Activated T-helper 1 cell treated with Interleukin-2 at 50 U/mL for 16 hours (primary cell): ENCODE results near the gene CRLF2.
"Not testable (repeated sequence)": the region's sequence is repeated elsewhere in the genome, so short reads cannot be mapped to it uniquely, and the experiment has no call there.

Experiments used
- DNase-seq: peaks from one replicate; pipeline ENCODE4 v3.0.0-alpha.2; 2020; ENCODE audit warnings: low read depth

The CRLF2 gene

DNA sequence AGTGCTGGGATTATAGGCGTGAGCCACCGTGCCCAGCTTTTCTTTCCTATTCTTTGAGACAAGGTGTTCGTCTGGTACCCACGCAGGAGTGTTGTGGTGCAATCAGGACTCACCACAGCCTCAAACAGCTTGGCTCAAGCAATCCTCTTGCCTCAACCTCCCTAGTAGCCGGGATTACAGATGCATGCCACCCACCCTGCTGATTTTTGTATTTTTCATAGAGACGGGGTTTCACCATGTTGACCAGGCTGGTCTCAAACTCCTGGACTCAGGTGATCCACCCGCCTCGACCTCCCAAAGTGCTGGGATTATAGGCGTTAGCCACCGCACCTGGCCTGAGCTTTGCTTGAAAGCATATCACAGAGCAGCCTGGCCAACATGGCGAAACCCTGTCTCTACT, 1.5 kb upstream of the CRLF2 start:
- no peak for DNase-seq

DNA sequence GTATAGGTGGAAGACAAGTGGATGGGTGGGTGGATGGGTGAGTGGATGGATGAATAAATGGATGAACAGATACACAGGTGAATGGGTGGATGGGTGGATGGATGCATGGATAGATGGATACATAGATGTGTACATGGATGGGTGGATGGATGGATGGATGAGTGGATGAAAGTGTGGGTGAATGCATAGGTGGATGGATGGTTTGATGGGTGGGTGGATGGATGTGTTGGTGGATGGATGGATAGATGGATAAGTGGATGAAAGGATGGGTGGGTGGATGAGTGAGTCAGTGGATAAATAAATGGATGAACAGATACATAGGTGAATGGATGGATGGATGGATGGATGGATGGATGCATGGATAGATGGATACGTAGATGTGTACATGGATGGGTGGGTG, 1.6 kb downstream of the CRLF2 start:
- DNase-seq = no peak

DNA sequence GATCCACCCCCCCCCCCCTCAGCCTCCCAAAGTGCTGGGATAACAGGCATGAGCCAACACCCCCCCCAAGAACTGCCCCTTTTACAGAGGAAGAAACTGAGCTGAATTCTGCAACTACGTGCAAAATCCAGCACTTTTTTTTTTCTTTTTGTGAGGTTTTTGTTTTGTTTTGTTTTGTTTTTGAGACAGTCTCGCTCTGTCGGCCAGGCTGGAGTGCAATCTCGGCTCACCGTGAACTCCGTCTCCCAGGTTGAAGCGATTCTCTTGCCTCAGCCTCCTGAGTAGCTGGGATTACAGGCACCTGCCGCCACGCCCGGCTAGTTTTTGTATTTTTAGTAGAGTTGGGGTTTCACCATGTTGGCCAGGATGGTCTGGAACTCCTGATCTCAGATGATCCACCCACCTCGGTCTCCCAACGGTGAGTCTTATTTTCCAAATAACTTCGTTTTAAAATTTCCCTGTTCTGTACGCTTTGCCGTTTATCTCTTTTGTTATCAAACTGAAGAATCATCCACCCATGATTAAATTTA, 4.9 kb downstream of the CRLF2 start:
- no peak for DNase-seq

DNA sequence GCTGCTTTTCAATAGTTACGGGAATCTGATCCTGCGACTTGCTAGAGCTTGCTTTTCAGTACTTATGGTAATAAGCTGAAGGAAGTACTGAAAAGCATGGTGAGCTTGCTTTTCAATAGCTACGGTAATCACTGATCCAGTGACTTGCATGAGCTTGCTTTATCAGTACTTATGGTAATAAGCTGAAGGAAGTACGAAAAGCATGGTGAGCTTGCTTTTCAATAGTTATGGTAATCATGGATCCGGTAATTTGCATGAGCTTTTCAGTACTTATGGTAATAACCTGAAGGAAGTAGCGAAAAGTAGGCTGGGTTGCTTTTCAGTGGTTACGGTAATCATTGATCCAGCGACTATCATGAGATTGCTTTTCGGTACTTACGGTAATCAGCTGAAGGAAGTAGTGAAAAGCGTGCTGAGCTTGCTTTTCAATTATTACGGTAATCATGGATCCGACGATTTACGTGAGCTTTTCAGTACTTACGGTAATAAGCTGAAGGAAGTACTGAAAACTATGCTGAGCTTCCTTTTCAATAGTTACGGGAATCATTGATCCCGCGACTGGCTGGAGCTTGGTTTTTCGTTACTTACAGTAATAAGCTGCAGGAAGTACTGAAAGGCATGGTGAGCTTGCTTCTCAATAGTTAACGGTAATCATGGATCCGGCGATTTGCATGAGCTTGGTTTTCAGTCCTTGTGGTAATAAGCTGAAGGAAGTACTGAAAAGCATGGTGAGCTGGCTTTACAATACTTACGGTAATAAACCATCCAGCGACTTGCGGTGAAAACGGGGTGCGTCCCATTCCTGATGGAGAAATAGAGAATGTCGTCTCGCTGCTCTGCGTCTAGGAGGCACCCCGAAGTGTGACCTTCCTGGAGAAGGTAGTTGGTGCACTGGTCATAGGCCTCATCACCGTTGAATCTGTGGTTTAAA, 6.5 kb downstream of the CRLF2 start:
- no peak for DNase-seq

DNA sequence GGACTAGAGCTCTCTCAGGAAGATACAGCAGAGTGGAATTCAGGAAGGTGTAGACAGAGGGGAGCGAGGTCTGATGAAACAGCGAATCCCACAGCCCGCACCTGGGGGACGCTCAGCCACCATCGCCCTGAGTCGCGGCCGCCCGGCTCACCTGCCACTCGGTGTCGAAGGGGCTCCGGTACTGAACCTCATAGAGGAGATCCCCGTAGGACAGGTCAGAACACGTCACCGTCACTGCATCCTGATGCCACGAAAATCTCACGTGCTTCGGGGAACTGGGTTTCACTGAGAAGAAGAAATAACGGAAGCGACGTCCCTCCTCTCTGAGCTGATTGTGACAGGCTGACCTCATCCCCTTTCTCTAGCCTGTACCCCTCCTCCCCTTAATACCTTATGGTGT, 10.2 kb downstream of the CRLF2 start:
- DNase-seq = no peak

DNA sequence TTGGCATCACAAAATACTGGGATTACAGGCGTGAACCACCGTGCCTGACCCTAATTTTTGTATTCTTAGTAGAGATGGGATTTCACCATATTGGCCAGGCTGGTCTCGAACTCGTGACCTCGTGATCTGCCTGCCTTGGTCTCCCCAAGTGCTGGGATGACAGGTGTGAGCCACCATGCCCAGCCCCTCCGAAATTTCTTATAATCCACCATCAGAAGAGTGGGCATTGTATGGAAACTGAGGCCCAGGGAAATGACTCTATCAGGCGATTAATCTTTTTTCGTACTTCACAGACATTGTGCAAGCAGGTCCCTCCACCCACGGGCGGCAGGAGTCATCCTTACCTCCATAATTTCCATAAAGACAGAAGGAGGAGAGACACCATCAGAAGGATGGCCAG, 16.0 kb downstream of the CRLF2 start:
- no peak for DNase-seq

DNA sequence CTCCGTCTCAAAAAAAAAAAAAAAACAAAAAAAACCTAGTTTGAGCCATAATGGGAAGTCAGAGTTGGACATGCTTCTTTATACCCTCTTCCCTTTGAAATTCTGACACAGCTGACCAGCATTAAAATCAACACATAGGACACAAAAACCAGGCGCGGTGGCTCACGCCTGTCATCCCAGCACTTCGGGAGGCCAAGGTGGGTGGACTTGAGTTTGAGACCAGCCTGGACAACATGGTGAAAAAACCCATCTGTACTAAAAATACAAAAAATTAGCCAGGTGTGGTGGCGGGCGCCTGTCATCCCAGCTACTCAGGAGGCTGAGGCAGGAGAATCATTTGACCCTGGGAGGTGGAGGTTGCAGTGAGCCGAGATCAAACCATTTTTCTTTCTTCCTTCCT, 20.3 kb downstream of the CRLF2 start:
- DNase-seq = not testable (repeated sequence)

DNA sequence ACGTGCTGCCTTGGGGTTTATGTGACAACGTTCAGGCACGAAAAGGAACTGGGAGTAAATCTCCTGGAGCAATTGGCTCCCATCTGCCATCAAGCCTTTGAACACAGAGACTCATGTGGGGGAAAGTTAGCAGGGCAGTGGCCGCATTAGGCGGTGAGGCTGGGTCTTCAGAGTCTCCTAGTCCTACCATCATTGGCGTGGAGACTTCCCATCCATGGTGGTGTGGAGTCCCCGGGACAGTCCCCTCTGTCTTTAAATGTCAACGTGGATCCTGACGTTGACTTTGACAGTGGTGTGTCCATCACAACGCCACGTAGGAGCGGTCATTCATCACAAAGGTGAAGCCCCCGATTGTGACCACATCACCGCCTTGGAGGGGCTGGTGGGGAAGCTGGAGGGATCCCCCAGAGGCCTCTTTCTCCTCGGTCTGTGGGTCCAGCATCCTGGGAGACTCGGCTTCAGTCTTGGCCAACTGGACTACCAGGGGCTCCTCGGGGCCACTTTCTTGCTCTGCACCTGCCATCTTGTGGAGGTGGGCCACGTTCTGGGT, 21.8 kb downstream of the CRLF2 start:
- no peak for DNase-seq

DNA sequence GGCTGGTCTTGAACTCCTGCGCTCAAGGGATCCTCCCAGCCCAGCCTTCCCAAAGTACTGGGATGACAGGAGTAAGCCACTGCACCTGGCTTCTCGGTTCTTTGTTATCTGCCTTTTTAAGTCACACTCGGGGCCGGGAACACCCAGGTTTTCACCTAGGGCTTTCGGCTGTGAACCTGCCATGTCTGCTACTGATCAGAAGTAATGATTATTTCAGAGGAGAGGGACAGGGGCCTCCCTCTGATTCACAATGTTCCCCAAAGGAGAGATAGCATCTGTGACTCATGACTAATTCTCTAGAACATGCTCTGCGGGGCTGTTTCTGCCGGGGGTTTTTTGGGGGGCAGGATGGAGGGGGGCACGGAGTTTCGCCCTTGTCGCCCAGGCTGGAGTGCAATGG, 26.9 kb downstream of the CRLF2 start:
- no peak for DNase-seq

DNA sequence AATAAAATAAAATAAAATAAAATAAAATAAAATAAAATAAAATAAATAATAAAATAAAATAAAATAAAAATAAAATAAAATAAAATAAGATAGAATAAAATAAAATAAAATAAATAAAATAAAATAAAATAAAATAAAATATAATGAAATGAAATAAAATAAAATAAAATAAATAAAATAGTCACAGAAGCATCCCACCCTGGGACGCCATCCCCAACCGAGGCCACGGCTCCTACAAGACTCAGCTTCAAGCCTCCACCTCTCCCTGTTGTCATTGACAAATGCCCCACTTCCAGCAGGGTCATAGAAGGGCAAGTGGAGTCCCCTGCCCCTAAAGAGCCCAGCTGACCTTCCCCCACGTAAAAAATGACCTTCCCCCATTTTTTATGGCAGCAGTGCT, 30.2 kb downstream of the CRLF2 start:
- DNase-seq = no peak

DNA sequence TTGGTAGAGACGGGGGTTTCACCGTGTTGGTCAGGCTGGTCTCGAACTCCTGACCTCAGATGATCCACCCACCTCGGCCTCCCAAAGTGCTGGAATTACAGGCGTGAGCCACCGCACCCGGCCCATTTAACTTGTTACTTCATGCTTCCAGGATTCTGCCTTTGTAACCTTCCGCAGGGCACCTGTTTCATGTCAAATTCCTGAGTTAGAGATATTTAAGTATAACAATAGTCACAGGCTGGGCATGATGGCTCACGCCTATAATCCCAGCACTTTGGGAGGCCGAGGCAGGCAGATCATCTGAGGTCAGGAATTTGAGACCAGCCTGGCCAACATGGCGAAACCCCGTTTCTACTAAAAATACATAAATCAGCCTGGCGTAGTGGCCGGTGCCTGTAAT, 30.8 kb downstream of the CRLF2 start:
- DNase-seq = not testable (repeated sequence)

DNA sequence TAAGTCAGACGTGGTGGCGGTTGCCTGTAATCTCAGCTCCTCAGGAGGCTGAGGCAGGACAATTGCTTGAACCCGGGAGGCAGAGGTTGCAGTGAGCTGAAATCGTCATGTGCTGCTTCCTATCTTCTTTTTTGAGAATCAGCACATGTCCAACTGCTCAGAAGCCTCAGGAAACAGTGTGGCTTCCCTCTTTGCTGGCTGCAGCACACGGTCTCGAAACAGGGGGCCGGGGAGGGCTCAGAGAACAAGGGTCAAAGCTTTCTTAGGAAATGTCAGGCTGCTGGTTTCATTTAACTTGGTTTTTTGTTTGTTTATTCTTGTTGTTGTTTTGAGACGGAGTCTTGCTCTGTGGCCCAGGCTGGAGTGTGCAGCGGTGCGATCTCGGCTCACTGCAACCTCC, 31.3 kb downstream of the CRLF2 start:
- DNase-seq = no peak

DNA sequence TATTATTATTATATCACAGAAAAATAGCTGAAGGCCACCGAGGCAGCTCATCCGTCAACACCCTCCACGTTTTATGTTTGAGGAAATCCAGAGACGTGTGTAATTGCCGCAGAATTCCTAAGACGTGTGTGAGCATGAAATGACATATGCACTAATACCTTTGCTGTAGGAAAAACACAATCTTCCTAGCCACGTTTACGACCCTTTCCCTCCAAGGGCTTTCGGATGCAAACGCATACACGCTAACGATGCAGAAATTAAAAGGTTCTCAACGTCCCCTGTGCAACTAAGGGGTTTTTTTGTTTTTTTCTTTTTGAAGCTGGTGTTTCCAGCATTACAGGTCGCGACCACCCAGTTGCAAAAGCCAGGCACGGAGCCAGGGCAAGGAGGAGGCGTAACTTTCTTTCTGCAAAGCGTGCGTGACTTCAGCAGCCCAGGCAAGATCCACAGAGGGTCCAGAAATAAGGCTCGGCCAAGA, 33.8 kb downstream of the CRLF2 start:
- no peak for DNase-seq

DNA sequence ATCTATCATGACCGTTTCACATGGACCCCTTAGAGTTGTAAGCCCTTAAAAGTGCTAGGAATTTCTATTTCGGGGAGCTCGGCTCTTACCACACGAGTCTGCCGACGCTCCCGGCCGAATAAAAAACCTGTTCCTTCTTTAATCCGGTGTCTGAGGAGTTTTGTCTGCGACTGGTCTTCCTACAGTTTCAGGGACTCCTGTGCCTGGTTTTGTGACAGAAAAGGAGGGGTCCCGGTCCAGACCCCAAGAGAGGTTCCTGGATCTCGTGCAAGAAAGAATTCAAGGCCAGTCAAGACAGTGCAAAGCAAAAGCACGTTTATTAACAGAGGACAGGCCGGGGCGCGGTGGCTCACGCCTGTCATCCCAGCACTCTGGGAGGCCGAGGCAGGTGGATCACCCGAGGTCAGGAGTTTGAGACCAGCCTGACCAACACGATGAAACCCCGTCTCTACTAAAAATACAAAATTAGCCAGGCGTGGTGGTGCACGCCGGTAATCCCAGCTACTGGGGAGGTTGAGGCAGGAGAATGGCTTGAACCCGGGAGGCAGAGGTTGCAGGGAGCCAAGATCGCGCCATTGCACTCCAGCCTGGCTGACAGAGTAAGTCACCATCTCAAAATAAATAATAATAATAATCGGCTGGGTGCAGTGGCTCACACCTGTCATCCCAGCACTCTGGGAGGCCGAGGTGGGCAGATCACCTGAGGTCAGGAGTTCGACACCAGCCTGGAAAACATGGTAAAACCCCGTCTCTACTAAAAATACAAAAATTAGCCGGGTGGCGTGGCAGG, 35.7 kb downstream of the CRLF2 start:
- not testable (repeated sequence) for DNase-seq

DNA sequence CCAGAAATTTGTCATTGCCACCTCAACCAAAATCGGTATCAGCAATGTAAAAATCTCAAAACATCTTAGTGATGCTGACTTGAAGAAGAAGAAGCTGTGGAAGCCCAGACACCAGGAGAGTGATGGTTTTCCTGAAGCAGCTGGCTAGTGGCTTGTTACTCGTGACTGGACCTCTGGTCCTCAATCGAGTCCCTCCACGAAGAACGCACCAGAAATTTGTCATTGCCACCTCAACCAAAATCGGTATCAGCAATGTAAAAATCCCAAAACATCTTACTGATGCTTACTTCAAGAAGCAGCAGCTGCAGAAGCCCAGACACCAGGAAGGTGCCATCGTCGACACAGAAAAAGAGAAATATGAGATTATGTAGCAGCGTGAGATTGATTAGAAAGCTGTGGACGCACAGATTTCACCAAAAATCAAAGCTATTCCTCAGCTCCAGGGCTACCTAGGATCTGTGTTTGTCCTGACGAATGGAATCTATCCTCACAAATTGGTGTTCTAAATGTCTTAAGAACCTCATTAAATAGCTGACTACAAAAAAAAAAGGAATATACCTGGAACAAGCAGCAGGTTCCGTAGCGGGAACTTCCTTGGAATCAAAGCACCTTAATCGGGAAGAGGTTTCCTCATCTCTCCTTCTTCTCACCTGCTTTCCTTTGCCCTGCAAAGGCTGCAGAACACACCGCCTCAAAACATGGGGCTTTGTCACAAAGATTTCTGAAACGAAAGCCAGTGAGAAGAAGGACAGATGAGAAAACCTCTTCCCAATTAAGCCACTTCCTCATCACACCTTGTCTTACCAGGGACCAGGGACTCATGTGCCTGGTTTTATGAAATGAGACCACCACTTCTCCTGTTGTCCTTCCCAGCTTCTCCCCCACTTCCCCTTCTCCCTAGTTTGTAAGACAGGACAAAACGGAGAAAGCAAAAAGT, 37.6 kb downstream of the CRLF2 start:
- not testable (repeated sequence) for DNase-seq

DNA sequence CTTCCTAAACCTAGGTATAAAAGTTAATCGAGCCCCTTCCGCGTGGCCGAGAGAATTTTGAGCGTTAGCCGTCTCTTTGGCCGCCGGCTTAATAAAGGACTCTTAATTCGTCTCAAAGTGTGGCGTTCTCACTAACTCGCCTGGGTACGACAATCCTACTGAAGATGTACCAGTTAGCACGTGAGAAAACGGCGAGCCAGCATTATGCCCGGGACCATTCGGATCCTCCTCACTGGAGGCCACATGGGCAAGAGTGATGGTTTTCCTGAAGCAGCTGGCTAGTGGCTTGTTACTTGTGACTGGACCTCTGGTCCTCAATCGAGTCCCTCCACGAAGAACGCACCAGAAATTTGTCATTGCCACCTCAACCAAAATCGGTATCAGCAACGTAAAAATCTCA, 39.0 kb downstream of the CRLF2 start:
- not testable (repeated sequence) for DNase-seq

DNA sequence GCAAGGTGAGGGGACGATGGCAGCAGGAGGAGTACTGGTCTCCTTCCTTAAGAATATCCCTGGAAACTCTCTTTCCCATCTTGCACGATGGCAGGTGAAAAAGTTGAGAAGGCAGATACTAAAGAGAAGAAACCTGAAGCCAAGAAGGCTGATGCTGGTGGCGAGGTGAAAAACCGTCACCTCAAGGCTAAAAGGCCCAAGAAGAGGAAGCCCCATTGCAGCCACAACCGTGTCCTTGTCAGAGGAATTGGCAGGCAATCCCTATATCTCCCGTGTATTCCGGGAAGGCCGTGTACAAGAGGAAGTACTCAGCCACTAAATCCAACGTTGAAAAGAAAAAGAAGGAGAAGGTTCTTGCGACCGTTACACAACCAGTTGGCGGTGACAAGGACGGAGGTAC, 40.0 kb downstream of the CRLF2 start:
- DNase-seq = no peak

DNA sequence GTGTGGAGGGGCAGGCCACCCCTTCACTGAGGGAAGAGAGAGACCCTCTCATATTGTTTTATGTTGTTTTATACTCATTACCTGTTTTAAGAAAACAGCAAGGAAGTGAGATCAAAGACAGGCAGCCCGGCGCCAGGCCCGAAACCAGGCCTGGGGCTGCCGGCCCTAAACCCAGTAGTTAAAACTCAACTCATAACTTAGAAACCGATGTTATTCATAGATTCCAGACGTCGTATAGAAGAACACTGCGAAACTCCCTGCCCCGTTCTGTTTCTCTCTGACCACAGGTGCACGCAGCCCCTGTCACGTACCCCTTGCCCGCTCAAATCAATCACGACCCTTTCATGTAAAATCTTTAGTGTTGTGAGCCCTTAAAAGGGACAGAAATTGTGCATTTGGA, 40.5 kb downstream of the CRLF2 start:
- not testable (repeated sequence) for DNase-seq

DNA sequence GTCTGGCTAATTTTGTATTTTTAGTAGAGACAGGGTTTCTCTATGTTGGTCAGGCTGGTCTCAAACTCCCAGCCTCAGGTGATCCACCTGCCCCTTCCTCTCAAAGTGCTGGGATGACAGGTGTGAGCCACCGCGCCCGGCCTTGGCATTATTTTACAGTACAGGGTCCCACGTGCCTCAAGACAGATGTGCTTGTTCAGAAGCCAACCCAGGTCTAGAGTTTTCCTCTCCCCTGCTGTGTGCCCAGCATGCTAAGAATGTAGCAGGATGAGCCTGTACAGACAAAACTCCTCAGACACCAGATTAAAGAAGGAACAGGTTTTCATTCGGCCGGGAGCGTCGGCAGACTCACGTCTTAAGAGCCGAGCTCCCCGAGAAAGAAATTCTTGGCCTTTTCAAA, 42.2 kb downstream of the CRLF2 start:
- no peak for DNase-seq

DNA sequence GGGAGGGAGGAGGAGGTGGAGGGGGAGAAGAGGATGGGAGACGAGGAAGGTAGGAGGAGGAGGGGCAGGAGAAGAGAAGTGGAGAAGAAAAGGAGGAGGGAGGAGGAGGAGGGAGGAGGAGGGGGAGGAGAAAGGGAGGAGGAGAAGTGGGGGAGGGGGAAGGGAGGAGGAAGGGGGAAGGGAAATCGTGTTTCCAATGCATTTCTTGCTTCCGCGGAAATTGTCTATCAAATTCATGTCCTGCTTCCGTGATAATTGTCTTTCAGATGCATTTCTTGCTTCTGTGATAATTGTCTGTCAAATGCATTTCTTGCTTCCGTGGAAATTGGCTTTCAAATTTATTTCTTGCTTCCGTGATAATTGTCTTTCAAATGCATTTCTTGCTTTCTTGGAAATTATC, 43.3 kb downstream of the CRLF2 start:
- no peak for DNase-seq

DNA sequence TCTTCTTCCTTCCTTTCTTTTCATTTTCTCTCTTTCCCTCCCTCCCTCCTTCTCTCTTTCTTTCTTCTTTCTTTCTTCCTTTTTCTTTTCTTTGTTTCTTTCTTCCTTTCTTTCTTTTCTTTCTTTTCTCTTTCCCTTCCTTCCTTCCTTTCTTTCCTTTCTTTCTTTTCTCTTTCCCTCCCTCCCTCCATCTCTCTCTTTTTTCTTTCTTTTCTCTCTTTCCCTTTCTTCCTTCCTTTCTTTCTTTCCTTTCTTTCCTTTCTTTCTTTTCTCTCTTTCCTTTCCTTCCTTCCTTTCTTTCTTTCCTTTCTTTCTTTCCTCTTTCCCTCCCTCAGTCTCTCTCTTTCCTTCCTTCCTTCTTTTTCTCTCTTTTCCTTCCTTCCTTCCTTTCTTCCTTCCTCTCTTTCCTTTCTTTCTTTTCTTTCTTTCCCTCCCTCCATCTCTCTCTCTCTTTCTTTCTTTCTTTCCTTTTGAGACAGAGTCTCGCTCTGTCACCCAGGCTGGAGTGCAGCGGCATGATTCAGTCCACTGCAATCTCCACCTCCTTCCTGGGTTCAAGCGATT, 44.4 kb downstream of the CRLF2 start:
- no peak for DNase-seq
